ENCODE results near the gene CHST7.

GRCh38 chrX:46579250-46579649 lies 5.7 kb downstream of the CHST7 start:
- TF ChIP-seq CTCF (IDR thresholded peaks at IDR 0.05) (no peak), POLR2A (IDR thresholded peaks at IDR 0.05) (no peak)
